ENCODE measurements around the gene C1orf105.
"Not testable (repeated sequence)": the region's sequence is repeated elsewhere in the genome, so short reads cannot be mapped to it uniquely, and the experiment has no call there.

Gene C1orf105

GRCh38 chr1:172425339-172425738, 4.9 kb downstream of the C1orf105 start:
- no peak for DNase-seq (ENCODE audit: low spot score)
- TF ChIP-seq, protein P1, sequence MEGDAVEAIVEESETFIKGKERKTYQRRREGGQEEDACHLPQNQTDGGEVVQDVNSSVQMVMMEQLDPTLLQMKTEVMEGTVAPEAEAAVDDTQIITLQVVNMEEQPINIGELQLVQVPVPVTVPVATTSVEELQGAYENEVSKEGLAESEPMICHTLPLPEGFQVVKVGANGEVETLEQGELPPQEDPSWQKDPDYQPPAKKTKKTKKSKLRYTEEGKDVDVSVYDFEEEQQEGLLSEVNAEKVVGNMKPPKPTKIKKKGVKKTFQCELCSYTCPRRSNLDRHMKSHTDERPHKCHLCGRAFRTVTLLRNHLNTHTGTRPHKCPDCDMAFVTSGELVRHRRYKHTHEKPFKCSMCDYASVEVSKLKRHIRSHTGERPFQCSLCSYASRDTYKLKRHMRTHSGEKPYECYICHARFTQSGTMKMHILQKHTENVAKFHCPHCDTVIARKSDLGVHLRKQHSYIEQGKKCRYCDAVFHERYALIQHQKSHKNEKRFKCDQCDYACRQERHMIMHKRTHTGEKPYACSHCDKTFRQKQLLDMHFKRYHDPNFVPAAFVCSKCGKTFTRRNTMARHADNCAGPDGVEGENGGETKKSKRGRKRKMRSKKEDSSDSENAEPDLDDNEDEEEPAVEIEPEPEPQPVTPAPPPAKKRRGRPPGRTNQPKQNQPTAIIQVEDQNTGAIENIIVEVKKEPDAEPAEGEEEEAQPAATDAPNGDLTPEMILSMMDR (IDR thresholded peaks at IDR 0.05; ENCODE audit: extremely low read depth, insufficient read depth, missing control alignments) = no peak
- in situ Hi-C loops (cut with MboI; ENCODE audit: low pct_unique_long_range_greater_than_20kb, low sequenced_read_pairs, unreplicated experiment) = no loop called here

DNA sequence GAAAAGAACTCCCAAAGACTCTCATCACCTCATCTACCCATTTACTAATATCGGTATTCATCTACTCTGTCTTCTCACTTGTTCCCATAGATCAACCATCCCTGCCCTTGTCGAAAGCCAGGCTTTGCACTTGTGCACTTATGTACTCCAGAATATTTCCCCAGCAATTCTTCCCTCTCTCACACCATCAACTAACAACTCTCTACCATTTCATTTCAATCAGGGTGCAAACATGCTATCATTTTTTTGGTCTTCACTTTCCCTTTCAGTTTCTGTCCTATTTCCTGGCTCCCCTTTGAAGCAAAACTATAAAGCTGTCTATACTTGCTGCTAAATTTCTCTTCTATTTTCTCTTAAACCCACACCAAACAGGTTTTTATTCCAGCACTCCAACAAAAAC, 6.7 kb downstream of the C1orf105 start:
- TF ChIP-seq, protein P1 (IDR thresholded peaks at IDR 0.05; ENCODE audit: extremely low read depth, insufficient read depth, missing control alignments) = no peak
- no peak for DNase-seq (ENCODE audit: low spot score)
- in situ Hi-C loops (cut with MboI; ENCODE audit: low pct_unique_long_range_greater_than_20kb, low sequenced_read_pairs, unreplicated experiment) = no loop called here

- DNase-seq (ENCODE audit: low spot score) = peak; percentile 44
- TF ChIP-seq, protein P1 (IDR thresholded peaks at IDR 0.05; ENCODE audit: extremely low read depth, insufficient read depth, missing control alignments) = peak; percentile 55
These were observed 9.0 kb downstream of the C1orf105 start for GRCh38 chr1:172429331-172430127.

GRCh38 chr1:172430128-172430454, 9.6 kb downstream of the C1orf105 start:
- no peak for DNase-seq (ENCODE audit: low spot score)
- TF ChIP-seq, protein P1 (IDR thresholded peaks at IDR 0.05; ENCODE audit: extremely low read depth, insufficient read depth, missing control alignments) = no peak
- in situ Hi-C loops (cut with MboI; ENCODE audit: low pct_unique_long_range_greater_than_20kb, low sequenced_read_pairs, unreplicated experiment) = no loop called here

More at GRCh38 chr1:172429331-172430127, 9.0 kb downstream of the C1orf105 start:
- in situ Hi-C loops (cut with MboI; ENCODE audit: low pct_unique_long_range_greater_than_20kb, low sequenced_read_pairs, unreplicated experiment) = no loop called here

DNA sequence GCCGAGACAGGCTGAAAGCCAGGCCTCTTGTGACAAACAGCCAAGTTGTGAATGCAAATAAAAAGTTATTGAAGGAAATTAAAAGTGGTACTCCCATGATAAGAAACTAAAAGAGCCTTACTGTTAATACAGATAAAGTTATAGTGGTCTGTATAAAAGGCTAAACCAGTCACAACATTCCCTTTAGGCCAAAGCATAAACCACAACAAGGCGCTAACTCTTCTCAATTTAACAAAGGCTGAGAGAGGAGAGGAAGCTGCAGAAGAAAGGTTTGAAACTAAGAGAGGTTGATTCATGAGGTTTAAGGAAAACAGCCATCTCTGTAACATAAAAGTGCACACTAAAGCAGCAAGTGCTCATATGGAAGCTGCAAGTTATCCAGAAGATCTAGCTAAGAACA, 10.7 kb downstream of the C1orf105 start:
- no peak for DNase-seq (ENCODE audit: low spot score)
- in situ Hi-C loops (cut with MboI; ENCODE audit: low pct_unique_long_range_greater_than_20kb, low sequenced_read_pairs, unreplicated experiment) = no loop called here
- TF ChIP-seq, protein P1 (IDR thresholded peaks at IDR 0.05; ENCODE audit: extremely low read depth, insufficient read depth, missing control alignments) = no peak

DNA sequence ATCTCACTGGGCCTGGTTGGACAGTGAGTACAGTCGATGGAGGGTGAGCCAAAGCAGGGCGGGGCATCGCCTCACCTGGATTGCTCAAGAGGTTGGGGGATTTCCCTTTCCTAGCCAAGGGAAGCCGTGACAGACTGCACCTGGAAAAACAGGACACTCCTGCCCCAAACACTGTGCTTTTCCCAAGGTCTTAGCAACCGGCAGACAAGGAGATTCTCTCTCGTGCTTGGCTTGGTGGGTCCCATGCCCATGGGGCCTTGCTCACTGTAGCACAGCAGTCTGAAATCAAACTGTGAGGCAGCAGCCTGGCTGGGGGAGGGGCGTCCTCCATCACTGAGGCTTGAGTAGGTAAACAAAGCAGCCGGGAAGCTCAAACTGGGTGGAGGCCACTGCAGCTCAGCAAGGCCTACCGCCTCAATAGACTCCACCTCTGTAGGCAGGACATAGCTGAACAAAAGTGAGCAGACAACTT, 11.3 kb downstream of the C1orf105 start:
- no peak for DNase-seq (ENCODE audit: low spot score)
- in situ Hi-C loops (cut with MboI; ENCODE audit: low pct_unique_long_range_greater_than_20kb, low sequenced_read_pairs, unreplicated experiment) = no loop called here
- TF ChIP-seq, protein P1 (IDR thresholded peaks at IDR 0.05; ENCODE audit: extremely low read depth, insufficient read depth, missing control alignments) = no peak

- in situ Hi-C loops (cut with MboI; ENCODE audit: low pct_unique_long_range_greater_than_20kb, low sequenced_read_pairs, unreplicated experiment); DNase-seq (ENCODE audit: low spot score): not testable (repeated sequence)
These were observed 16.7 kb downstream of the C1orf105 start for GRCh38 chr1:172437183-172437582.
